Left colon (tissue), 2 donors: ENCODE measurements around the gene NEFH. TPM values are rescaled to one million over a fixed set of nuclear protein-coding genes. Genes with fewer than 3 reads are reported as not detected.

Experiments used
- ATAC-seq: fragments of 200-7000 bp; cut with Tn5 transposase; one replicate; pipeline ENCODE4 v1.9.1; 2020; ENCODE audit warnings: mild to moderate bottlenecking, moderate library complexity
- DNase-seq, 2 donors: peaks; one replicate each; pipeline ENCODE4 v3.0.0-alpha.2; 2020
- intact Hi-C, 2 donors: fragments of 100-400 bp; cut with DNase I in 1 of 2; cut with micrococcal nuclease in 1 of 2; formaldehyde crosslinking; loops; one replicate each; pipeline versions ENCODE4 v1.11.2 to v1.14.0; 2022; cut with DNase I, micrococcal nuclease
- total RNA-seq, 2 donors: library from RNA; stranded (reverse); fragmentation: NEBNext Ultra II Directional; extraction: Animal tissue kit (Norgen Biotek cat#: 25700); gene quantifications; one replicate each; pipeline ENCODE4 v1.2.1, GENCODE V29; 2021
- donor health status: DM: no; HTN: no; CAD: no.
- donor health status: DM: yes; HTN: yes; CAD: no.

NEFH gene
- total RNA-seq, 2 donors from 2014 or later, result 0.12 to 0.34 TPM

DNA sequence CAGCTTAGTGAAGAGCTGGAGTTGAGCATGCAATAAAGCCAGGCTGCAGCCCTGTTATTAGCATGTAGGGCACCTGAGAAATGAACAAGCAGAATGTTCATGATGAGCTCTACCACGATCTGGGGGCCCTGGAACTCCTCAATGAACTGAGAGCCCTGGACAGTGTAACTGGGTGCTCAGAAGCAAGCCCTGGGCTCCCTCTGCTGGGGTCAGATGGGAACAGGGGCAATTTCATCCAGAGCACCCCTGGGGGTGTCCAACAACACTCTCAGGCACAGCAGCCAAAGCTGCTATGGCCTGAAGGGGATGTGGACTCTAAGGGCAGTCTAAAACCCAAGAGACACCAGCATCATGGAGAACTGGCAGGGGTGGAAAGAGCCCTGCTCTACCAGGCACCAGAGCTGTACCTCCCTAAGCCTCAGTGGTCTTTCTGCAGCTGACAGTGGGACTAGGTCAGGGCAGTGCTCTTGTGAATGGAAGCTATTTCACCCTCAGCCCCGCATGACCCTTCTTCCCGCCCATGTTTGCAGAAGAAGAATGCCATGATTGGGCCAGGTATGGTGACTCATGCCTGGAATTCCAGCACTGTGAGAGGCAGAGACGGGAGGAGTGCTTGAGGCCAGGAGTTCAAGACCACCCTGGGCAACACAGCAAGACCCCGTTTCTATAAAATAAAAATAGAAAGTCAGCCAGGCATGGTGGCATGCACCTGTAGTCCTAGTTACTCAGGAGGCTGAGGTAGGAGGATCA, 44.6 kb downstream of the NEFH start:
- ATAC-seq (peak; percentile 82), DNase-seq (peak; percentile 27 to 47)

DNA sequence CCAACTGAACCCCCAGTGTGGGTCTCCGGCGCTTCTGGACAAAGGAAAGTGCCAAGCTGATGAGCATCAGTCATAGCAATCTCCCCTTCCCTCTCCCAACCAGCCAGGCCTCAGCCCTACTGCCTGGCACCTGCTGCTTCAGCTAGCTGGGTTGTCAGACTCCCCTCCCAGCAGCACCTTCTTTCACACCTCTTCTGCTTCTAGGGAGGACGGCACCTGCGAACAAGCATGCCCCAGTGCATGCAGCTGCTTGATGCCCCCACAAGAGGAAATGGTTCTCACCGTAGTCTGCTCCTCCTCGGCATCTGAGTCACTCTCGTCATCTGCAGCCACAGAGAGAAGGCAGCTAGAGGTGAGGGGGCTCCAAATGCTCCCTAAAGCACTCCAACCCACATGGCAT, 48.1 kb downstream of the NEFH start:
- intact Hi-C loops, result loop anchor here in 1 of 2 donors (10.0 kb wide), 1 partner anchor 133 kb away; no protein-coding TSS in a partner anchor
- no peak for ATAC-seq
- DNase-seq, result no peak

More for the DNA sequence above, 44.6 kb downstream of the NEFH start:
- intact Hi-C loops, result loop anchor here in 1 of 2 donors (10.0 kb wide), 1 partner anchor 130 kb away; no protein-coding TSS in a partner anchor

DNA sequence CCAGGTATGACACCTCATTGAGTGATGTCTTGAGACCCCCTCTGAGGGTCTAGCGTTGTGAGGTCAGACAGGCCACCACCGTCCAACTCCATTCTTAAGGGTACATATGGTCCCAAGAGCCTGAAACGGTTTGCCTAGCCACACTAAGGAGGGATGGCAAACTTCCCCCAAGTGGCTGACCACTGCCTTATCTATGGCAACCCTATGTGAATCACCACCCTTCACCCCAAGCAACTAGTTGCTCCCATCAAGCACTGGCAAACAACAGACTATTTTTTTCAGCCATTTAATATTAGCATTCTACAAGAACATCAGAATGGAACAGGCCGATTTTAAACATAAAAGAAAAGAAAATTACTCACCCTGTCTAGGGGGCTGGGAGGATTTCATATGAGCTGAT, 50.7 kb downstream of the NEFH start:
- intact Hi-C loops, result no loop called here
- DNase-seq, result no peak
- ATAC-seq, result no peak

DNA sequence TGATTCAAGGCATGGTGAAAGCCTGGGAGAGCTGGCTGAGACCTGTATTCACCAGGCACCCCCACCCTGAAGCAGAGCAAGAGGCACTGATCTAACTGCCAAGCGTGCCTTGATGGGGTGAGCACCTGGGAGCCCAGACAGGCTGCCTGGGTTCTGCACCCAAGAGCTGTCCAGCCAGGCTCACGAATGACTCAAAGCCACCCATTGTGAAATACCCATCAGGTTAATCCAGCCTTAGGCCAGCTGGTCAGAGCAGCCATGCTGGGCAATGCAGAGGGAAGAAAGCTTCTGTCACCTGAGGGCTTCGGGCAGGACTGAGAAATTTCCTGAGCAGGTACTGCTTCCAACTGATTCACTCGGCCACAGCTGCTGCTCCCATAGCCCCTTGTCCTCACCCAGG, 51.4 kb downstream of the NEFH start:
- DNase-seq (no peak), ATAC-seq (no peak)
- intact Hi-C loops, result no loop called here

DNA sequence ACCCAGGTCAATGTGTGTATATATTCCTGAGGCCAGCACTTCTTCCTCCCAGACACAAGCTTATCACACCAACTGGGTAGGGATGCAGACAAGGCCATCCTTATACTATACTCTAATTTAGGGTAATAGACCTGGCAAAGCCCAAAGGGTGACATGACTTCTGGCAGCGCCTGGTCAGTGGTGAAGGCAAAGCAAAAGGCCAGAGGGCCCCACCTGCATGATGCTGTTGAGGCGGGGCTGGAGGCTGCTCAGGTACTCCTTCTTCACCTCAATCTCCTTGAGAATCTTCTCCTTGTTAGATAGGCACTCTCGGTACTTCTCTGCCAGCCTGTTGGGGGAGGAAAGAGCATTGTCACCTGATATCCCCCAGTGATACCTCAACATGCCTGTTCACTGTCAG, 56.4 kb downstream of the NEFH start:
- DNase-seq (no peak), ATAC-seq (no peak)
- intact Hi-C loops, result no loop called here

DNA sequence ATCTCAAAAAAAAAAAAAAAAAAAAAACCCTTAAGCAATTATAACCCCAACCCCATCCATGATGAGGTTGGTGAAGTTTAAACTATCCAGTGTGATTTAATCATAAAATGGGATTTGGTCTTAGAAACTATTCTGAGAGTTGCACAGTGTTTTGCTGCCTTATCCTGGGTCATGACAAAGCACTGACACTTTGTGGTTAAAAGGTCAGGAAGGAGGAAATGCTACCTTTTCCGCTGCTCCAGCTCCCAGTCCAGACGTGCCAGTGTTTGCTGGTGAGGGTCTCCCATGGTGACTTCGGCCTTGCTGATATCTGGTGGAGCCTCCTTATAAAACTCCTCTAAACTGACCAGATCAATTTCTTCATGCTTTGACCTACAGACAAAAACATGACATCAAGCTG, 59.1 kb downstream of the NEFH start:
- ATAC-seq (no peak), DNase-seq (no peak)
- intact Hi-C loops, result no loop called here

Other genes starting within 250 kb of the NEFH start
- gene RHBDD3, start 212.2 kb upstream of the NEFH start, total RNA-seq, result 10 to 100 TPM; 13.4 to 19.7 TPM
- 100 to 1,000 TPM; 158 to 192 TPM for gene EWSR1, start 211.9 kb upstream of the NEFH start, total RNA-seq
- 10 to 100 TPM; 19.7 to 32.3 TPM for gene GAS2L1, start 173.6 kb upstream of the NEFH start, total RNA-seq
- gene RASL10A, start 164.5 kb upstream of the NEFH start, total RNA-seq, result 1 to 10 TPM; 1.1 to 1.7 TPM
- 100 to 1,000 TPM in 1 of 2 donors, 10 to 100 TPM in 1; 96.3 to 100 TPM for gene AP1B1, start 91.6 kb upstream of the NEFH start, total RNA-seq
- not detected for gene RFPL1, start 41.6 kb upstream of the NEFH start, total RNA-seq
- 10 to 100 TPM; 20.8 to 21.1 TPM for gene THOC5, start 73.5 kb downstream of the NEFH start, total RNA-seq
- 10 to 100 TPM; 50.2 to 60.1 TPM for gene NIPSNAP1, start 100.9 kb downstream of the NEFH start, total RNA-seq
- gene NF2, start 123.4 kb downstream of the NEFH start, total RNA-seq, result 10 to 100 TPM; 38.2 to 41.5 TPM
- under 1 TPM in 1 of 2 donors, not detected in 1; 0.12 TPM for gene CABP7, start 239.8 kb downstream of the NEFH start, total RNA-seq